Testis (tissue), 3 donors: ENCODE data around the gene IQGAP1. TPM values are rescaled to one million over a fixed set of nuclear protein-coding genes. Genes with fewer than 3 reads are reported as not detected.

Source experiments
- DNase-seq: peaks from one replicate; pipeline ENCODE4 v3.0.0-alpha.2; 2019
- H3K27ac ChIP-seq, 2 donors: fragments of 200-600 bp; sonication (generic); one replicate each; pipeline ENCODE4 v1.5.1; 2019
- H3K27me3 ChIP-seq: fragments of 200-600 bp; sonication (generic); one replicate; pipeline ENCODE4 v1.5.1; 2019
- H3K36me3 ChIP-seq: fragments of 200-600 bp; sonication (generic); one replicate; pipeline ENCODE4 v1.5.1; 2017; ENCODE audit warnings: low read depth; ENCODE audit errors: missing control alignments
- H3K4me1 ChIP-seq: fragments of 200-600 bp; sonication (generic); one replicate; pipeline ENCODE4 v1.5.1; 2019
- H3K4me3 ChIP-seq, 2 donors: fragments of 200-600 bp; sonication (generic); one replicate each; pipeline ENCODE4 v1.5.1; 2017 to 2019
- H3K9me3 ChIP-seq: fragments of 200-600 bp; sonication (generic); one replicate; pipeline ENCODE4 v1.5.1; 2017
- CTCF ChIP-seq, 3 experiments: fragments of 450-650 bp in 2 of 3; fragments of 200-600 bp in 1 of 3; sonication (generic) in 1 of 3; IDR thresholded peaks; one replicate each; pipeline ENCODE4 v1.5.1; 2016 to 2019; ENCODE audit warnings: antibody characterized with exemption in 3 of 3, mild to moderate bottlenecking in 2 of 3, moderate library complexity in 1 of 3
- POLR2A ChIP-seq: fragments of 450-650 bp; IDR thresholded peaks from one replicate; pipeline ENCODE4 v1.6.1; 2017; ENCODE audit warnings: antibody characterized with exemption, mild to moderate bottlenecking, moderate library complexity
- WGBS, 2 donors: methylation state at CpG; one replicate each; pipeline ENCODE4 v1.1.5; 2018; 5-methylcytosine and 5-hydroxymethylcytosine counted together
- intact Hi-C: fragments of 100-400 bp; cut with DNase I; formaldehyde crosslinking; loops from one replicate; pipeline ENCODE4 v1.15.1; 2023; ENCODE audit warnings: low total_unique reads
- polyA plus RNA-seq: library from polyadenylated mRNA; stranded (reverse); fragments of 350-450 nt; fragmentation: Illumina TruSeq; extraction: RNeasy Lipid Tissue Mini Kit (QIAGEN cat#74804); gene quantifications from one replicate; pipeline ENCODE4 v1.2.3, GENCODE V29; 2014; ENCODE audit warnings: low read depth, low replicate concordance; ENCODE audit not compliant: insufficient read depth
- total RNA-seq, 2 donors: library from RNA; depleted of rRNA; stranded (reverse); fragments of >200 nt; gene quantifications; one replicate each; pipeline ENCODE4 v1.2.3, GENCODE V29; 2016

The IQGAP1 gene
- total and polyA plus RNA-seq, 3 donors from 2014 or later = 44.4 to 102 (median 86.9) TPM

DNA sequence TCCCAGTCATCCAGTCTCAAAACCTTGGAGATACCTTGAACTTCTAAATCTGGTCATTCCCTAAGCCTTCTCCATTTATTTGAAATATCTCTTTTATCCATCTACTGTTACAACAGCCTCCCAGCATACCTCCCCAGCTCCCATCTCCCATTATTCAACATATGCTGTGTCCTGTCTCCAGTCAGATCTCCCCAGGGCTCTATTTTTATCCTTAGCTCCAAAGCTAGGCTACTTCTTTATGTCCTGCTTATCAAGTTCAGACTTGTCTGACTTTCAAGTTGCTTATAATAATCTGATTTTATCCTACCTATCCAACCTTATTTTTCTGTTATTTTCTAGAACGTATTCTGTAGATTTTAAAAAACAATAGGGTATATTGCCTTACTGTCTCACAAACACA, 44.2 kb downstream of the IQGAP1 start:
- no peaks in the 10 kb centered on the region for H3K36me3 ChIP-seq
- no peak for DNase-seq
- WGBS, 2 donors = 88 to 97% methylated on average over 1 of the region's 1 CpG
- H3K9me3 ChIP-seq = no peaks in the 10 kb centered on the region
- H3K27me3 ChIP-seq = no peaks in the 10 kb centered on the region
- TF ChIP-seq CTCF (IDR thresholded peaks at IDR 0.05) = no peak
- TF ChIP-seq POLR2A = no peak
- H3K4me3 ChIP-seq = no peak overlapping the region
- no peaks in the 10 kb centered on the region for H3K4me1 ChIP-seq
- H3K27ac ChIP-seq = no peak overlapping the region
- intact Hi-C loops = no loop called here

DNA sequence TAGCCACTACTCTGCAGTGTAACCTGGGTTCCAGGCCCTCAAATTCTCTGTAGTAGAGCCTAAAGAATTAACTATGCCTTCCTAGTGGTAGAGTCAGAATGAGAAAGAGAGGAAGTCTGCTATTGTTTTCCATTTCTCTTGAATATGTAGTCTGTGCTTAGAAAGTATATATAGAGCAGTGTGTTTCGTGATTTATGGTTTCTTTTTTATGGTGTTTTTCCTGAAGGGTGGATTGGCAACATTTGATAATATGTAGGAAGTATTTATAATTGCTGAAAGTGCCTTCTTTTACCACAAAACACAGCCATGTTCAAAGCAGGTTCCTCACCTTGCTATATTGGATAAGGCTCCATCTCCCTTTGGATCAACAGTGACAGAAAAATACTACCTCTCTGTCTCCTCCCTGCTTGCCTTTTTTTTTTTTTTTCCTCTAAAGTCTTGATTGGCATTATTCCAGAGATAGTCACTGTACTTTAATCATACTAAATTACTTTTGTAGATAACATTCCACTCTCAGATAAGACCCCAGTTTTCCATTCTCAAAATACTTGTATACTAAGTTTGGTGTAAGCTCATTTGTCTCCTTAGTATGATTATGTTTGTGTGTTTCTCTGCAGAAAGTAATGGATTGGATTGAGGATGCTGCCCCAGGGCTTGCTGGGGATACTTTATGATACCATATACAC, 47.8 kb downstream of the IQGAP1 start:
- intact Hi-C loops = no loop called here
- H3K27me3 ChIP-seq = no peaks in the 10 kb centered on the region
- no peak for DNase-seq
- no peak overlapping the region for H3K27ac ChIP-seq
- H3K4me1 ChIP-seq = no peaks in the 10 kb centered on the region
- H3K4me3 ChIP-seq = no peak overlapping the region
- TF ChIP-seq CTCF (IDR thresholded peaks at IDR 0.05) (no peak), POLR2A (no peak)
- 85 to 88% methylated on average over 1 of the region's 1 CpG for WGBS, 2 donors
- H3K36me3 ChIP-seq = no peaks in the 10 kb centered on the region
- no peaks in the 10 kb centered on the region for H3K9me3 ChIP-seq

DNA sequence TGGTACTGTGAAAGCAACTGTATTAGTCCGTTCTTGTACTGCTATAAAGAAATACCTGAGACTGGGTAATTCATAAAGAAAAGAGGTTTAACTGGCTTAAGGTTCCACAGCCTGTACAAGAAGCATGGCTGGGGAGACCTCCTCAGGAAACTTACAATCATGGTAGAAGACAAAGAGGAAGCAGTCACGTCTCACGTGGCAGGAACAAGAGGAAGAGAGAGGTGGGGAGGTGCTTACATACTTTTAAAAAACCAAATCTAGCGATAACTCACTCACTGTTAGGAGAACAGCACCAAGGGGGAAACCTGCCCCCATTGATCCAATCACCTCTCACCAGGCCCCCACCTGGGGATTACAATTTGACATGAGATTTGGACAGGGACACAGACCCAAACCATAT, 48.9 kb downstream of the IQGAP1 start:
- H3K36me3 ChIP-seq = no peaks in the 10 kb centered on the region
- DNase-seq = no peak

DNA sequence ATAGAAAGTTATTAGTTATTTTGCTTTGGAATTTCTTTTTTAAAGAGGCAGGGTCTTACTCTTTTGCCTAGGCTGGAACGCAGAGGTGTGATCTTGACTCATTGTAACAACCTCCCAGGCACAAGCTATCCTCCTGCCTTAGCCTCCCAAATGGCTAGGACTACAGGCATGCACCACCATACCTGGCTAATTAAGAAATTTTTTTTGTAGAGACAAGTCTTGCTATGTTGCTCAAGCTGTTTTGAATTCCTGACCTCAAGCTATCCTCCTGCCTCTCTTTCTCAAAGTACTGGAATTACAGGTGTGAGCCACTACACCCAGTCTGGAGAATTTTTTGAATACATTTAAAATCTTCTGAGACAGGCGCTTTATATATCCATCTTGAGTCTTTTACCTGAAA, 49.5 kb downstream of the IQGAP1 start:
- no peak for DNase-seq
- H3K36me3 ChIP-seq = no peaks in the 10 kb centered on the region
- no peaks in the 10 kb centered on the region for H3K27me3 ChIP-seq
- no peaks in the 10 kb centered on the region for H3K4me1 ChIP-seq
- no peak overlapping the region for H3K4me3 ChIP-seq
- intact Hi-C loops = no loop called here
- H3K27ac ChIP-seq = no peak overlapping the region
- H3K9me3 ChIP-seq = no peaks in the 10 kb centered on the region
- WGBS, 2 donors = 86 to 96% methylated on average over 2 of the region's 2 CpGs
- TF ChIP-seq POLR2A = no peak
- no peak for TF ChIP-seq CTCF (IDR thresholded peaks at IDR 0.05)

More for the DNA sequence above, 48.9 kb downstream of the IQGAP1 start:
- TF ChIP-seq POLR2A = no peak
- TF ChIP-seq CTCF (IDR thresholded peaks at IDR 0.05) = no peak
- H3K4me1 ChIP-seq = no peaks in the 10 kb centered on the region
- H3K27ac ChIP-seq = no peak overlapping the region
- H3K27me3 ChIP-seq = no peaks in the 10 kb centered on the region
- 82 to 91% methylated on average over 4 of the region's 4 CpGs for WGBS, 2 donors
- intact Hi-C loops = no loop called here
- H3K9me3 ChIP-seq = no peaks in the 10 kb centered on the region
- no peak overlapping the region for H3K4me3 ChIP-seq

- TF ChIP-seq POLR2A (no peak), CTCF (IDR thresholded peaks at IDR 0.05) (no peak)
- Histone ChIP-seq H3K4me1 (no peaks in the 10 kb centered on the region), H3K27ac (no peak overlapping the region), H3K4me3 (no peak overlapping the region), H3K9me3 (no peaks in the 10 kb centered on the region), H3K36me3 (no peaks in the 10 kb centered on the region), H3K27me3 (no peaks in the 10 kb centered on the region)
- no peak for DNase-seq
- intact Hi-C loops = no loop called here
- 34 to 44% methylated on average over 2 of the region's 2 CpGs for WGBS, 2 donors
Observed at GRCh38 chr15:90439946-90440345, 51.9 kb downstream of the IQGAP1 start.
